Measurements from ENCODE around the gene STX19.

- TF ChIP-seq CTCF (IDR thresholded peaks at IDR 0.05) (no peak), POLR2A (IDR thresholded peaks at IDR 0.05) (no peak)
Observed at GRCh38 chr3:93973131-93974126, 55.0 kb downstream of the STX19 start, which contains the start of gene PROS1.
